ENCODE results near the gene ALDH16A1. TPM values are rescaled to one million over a fixed set of nuclear protein-coding genes. Genes with fewer than 3 reads are reported as not detected.
"Not testable (repeated sequence)": the region's sequence is repeated elsewhere in the genome, so short reads cannot be mapped to it uniquely, and the experiment has no call there.

ALDH16A1 gene
- total RNA-seq, 2 donors from 2014 or later, result 21.8 to 29.8 TPM

DNA sequence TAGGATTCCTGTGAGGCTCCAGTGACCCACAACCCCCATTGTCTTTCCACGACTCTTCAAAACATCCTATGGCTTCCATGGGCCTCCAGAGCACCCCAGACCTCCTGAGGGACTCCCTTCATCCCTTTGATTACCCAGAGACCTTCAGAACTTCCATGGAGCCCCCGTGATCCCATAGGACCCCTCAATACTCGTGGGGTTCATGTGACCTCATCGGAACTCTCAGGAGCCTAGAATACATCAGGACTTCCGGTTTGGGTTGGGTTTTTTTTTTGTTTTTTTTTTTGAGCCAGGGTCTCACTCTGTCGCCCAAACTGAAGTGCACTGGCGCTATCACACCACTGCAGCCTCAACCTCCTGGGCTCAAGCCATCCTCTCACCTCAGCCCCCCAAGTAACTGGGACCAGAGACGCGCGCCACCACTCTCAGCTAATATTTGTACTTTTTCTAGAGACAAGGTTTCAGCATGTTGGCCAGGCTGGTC, 774 bp downstream of the ALDH16A1 start:
- TF ChIP-seq, protein P1, sequence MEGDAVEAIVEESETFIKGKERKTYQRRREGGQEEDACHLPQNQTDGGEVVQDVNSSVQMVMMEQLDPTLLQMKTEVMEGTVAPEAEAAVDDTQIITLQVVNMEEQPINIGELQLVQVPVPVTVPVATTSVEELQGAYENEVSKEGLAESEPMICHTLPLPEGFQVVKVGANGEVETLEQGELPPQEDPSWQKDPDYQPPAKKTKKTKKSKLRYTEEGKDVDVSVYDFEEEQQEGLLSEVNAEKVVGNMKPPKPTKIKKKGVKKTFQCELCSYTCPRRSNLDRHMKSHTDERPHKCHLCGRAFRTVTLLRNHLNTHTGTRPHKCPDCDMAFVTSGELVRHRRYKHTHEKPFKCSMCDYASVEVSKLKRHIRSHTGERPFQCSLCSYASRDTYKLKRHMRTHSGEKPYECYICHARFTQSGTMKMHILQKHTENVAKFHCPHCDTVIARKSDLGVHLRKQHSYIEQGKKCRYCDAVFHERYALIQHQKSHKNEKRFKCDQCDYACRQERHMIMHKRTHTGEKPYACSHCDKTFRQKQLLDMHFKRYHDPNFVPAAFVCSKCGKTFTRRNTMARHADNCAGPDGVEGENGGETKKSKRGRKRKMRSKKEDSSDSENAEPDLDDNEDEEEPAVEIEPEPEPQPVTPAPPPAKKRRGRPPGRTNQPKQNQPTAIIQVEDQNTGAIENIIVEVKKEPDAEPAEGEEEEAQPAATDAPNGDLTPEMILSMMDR (IDR thresholded peaks at IDR 0.05), result no peak
- Histone ChIP-seq H3K4me1 (ENCODE audit: control insufficient read depth in 1 of 2, low read depth in 2 of 2) (peaks cover 8 to 9% of the 10 kb centered on the region in 2 donors), H3K4me3 (peak overlapping the region; percentile 73), H3K36me3 (no peaks in the 10 kb centered on the region), H3K27me3 (replicated peaks; ENCODE audit: insufficient read depth) (no peaks in the 10 kb centered on the region), H3K9me3 (no peaks in the 10 kb centered on the region), H3K27ac (peak overlapping the region; percentile 94 to 97)
- DNase-seq (ENCODE audit: low spot score), result no peak
- no peak for ATAC-seq (ENCODE audit: insufficient number of reproducible peaks, low FRiP score, low read depth)

DNA sequence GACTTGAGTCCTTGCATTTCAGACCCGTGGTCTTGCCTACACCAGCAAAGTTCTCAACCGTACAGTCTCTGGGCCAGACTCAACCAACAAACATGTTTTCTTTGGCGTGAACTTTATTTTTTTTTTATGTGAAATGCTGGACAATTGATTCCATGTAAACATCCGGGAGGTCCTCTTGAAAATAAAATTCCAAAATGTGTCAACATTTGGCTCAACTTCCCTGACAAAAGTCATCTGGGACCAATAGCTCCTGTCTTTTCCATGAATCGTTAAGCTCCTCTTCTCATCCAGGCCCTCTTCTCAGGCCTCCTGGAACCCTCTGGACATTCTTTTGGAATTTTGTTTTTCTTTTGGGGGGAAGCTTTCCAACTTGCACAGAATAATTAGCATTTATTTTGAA, 2.7 kb downstream of the ALDH16A1 start:
- H3K9me3 ChIP-seq, result no peaks in the 10 kb centered on the region
- TF ChIP-seq, protein P1 (IDR thresholded peaks at IDR 0.05), result no peak
- ATAC-seq (ENCODE audit: insufficient number of reproducible peaks, low FRiP score, low read depth) (no peak), DNase-seq (ENCODE audit: low spot score) (no peak)
- no peak overlapping the region for H3K27ac ChIP-seq
- H3K4me3 ChIP-seq, result no peak overlapping the region
- no peaks in the 10 kb centered on the region for H3K27me3 ChIP-seq (replicated peaks; ENCODE audit: insufficient read depth)
- H3K4me1 ChIP-seq (ENCODE audit: control insufficient read depth in 1 of 2, low read depth in 2 of 2), result peaks cover 6 to 8% of the 10 kb centered on the region in 2 donors
- peaks cover 11% of the 10 kb centered on the region for H3K36me3 ChIP-seq

DNA sequence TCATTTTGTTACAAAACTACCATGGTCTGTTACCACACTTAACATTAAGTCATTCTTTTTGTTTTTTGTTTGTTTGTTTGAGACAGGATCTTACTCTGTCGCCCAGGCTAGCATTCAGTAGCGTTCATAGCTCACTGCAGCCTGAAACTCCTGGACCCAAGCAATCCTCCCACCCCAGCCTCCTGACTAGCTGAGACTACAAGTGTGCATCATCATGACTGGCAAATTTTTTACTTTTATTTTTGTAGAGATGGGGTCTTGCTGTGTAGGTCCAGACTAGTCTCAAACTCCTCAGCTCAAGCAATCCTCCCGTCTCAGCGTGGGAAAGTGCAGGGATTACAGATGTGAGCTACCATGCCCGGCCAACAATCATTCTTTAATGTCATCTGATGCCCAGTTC, 3.3 kb downstream of the ALDH16A1 start:
- DNase-seq (ENCODE audit: low spot score), result no peak
- H3K4me3 ChIP-seq, result no peak overlapping the region
- peaks cover 5 to 8% of the 10 kb centered on the region in 2 donors for H3K4me1 ChIP-seq (ENCODE audit: control insufficient read depth in 1 of 2, low read depth in 2 of 2)
- TF ChIP-seq, protein P1 (IDR thresholded peaks at IDR 0.05), result no peak
- peaks cover 11% of the 10 kb centered on the region for H3K36me3 ChIP-seq
- no peaks in the 10 kb centered on the region for H3K9me3 ChIP-seq
- no peaks in the 10 kb centered on the region for H3K27me3 ChIP-seq (replicated peaks; ENCODE audit: insufficient read depth)
- no peak overlapping the region for H3K27ac ChIP-seq
- ATAC-seq (ENCODE audit: insufficient number of reproducible peaks, low FRiP score, low read depth), result no peak

DNA sequence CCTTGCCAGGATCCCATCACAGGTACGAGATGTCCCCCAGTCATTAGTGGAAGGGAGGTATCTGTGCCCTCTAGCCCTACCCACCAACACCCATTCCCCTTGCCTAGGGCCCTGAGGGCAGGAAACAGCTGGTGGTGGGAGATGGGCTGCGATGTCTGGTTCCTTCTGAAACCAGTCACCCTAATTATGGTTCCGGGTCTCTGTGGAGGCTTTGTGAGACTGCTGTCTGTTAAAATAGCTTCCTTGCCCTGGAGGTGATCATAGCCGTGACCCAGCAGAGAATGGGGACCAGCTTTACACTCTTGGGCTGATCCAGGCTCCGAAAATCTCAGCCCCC, 5.5 kb downstream of the ALDH16A1 start:
- TF ChIP-seq, protein P1 (IDR thresholded peaks at IDR 0.05), result no peak
- H3K4me1 ChIP-seq (ENCODE audit: control insufficient read depth in 1 of 2, low read depth in 2 of 2), result peaks cover 5 to 8% of the 10 kb centered on the region in 2 donors
- no peak for ATAC-seq (ENCODE audit: insufficient number of reproducible peaks, low FRiP score, low read depth)
- no peak overlapping the region for H3K4me3 ChIP-seq
- no peaks in the 10 kb centered on the region for H3K9me3 ChIP-seq
- no peaks in the 10 kb centered on the region for H3K27me3 ChIP-seq (replicated peaks; ENCODE audit: insufficient read depth)
- DNase-seq (ENCODE audit: low spot score), result no peak
- H3K27ac ChIP-seq, result no peak overlapping the region
- H3K36me3 ChIP-seq, result peaks cover 11% of the 10 kb centered on the region

DNA sequence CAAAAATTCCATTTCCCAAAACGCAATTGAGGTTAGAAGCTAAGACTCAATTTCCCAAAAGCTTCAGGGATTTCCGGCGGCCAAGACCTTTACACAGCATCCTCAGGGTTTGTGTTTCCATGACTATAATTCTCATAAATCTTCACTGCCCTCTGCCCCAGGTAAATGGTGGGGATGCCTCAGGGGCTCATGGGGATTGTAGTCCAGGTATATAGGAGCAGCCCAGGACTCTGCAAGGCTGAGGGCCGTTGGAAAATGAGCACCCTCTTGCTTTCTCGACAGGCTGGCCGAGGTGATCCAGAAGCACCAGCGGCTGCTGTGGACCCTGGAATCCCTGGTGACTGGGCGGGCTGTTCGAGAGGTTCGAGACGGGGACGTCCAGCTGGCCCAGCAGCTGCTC, 6.4 kb downstream of the ALDH16A1 start:
- Histone ChIP-seq H3K36me3 (peaks cover 11% of the 10 kb centered on the region), H3K4me1 (ENCODE audit: control insufficient read depth in 1 of 2, low read depth in 2 of 2) (peaks cover 1% of the 10 kb centered on the region in 2 donors), H3K27ac (no peak overlapping the region), H3K27me3 (replicated peaks; ENCODE audit: insufficient read depth) (no peaks in the 10 kb centered on the region), H3K4me3 (no peak overlapping the region), H3K9me3 (no peaks in the 10 kb centered on the region)
- DNase-seq (ENCODE audit: low spot score), result no peak
- ATAC-seq (ENCODE audit: insufficient number of reproducible peaks, low FRiP score, low read depth), result no peak
- TF ChIP-seq, protein P1 (IDR thresholded peaks at IDR 0.05), result no peak

DNA sequence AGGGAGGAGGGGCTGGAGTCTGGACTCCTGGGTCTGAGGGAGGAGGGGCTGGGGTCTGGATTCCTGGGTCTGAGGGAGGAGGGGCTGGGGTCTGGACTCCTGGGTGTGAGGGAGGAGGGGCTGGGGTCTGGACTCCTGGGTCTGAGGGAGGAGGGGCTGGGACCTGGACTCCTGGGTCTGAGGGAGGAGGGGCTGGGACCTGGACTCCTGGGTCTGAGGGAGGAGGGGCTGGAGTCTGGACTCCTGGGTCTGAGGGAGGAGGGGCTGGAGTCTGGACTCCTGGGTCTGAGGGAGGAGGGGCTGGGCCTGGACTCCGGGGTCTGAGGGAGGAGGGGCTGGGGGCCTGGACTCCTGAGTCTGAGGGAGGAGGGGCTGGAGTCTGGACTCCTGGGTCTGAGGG, 8.1 kb downstream of the ALDH16A1 start:
- not testable (repeated sequence) for DNase-seq (ENCODE audit: low spot score); H3K4me3 ChIP-seq
- H3K36me3 ChIP-seq, result peaks cover 11% of the 10 kb centered on the region

More for the DNA sequence above, 8.1 kb downstream of the ALDH16A1 start:
- H3K27me3 ChIP-seq (replicated peaks; ENCODE audit: insufficient read depth); H3K27ac ChIP-seq; ATAC-seq (ENCODE audit: insufficient number of reproducible peaks, low FRiP score, low read depth); H3K9me3 ChIP-seq; H3K4me1 ChIP-seq (ENCODE audit: control insufficient read depth in 1 of 2, low read depth in 2 of 2): not testable (repeated sequence)
